Measurements from ENCODE around the gene COL6A3.
A peak's percentile ranks its signal among the peaks of the same experiment; 100 is the strongest.
"Not testable (repeated sequence)": the region's sequence is repeated elsewhere in the genome, so short reads cannot be mapped to it uniquely, and the experiment has no call there.

COL6A3 gene

GRCh38 chr2:237307474-237307873, 106.5 kb downstream of the COL6A3 start:
- DNase-seq, result no peak
- no peaks in the 10 kb centered on the region for H3K27me3 ChIP-seq (replicated peaks)
- H3K4me3 ChIP-seq (ENCODE audit: low read depth, low read length), result no peak overlapping the region
- in situ Hi-C loops (cut with HindIII; ENCODE audit: low pct_ligation_motif_present, low sequenced_read_pairs), result no loop called here
- no peaks in the 10 kb centered on the region for H3K36me3 ChIP-seq (replicated peaks)
- peak; percentile 16 for TF ChIP-seq CTCF (IDR thresholded peaks at IDR 0.05; ENCODE audit: low read depth, low read length, missing control alignments)
- H3K27ac ChIP-seq, result no peak overlapping the region

GRCh38 chr2:237306787-237307170, 107.2 kb downstream of the COL6A3 start:
- H3K27me3 ChIP-seq (replicated peaks), result no peaks in the 10 kb centered on the region
- H3K36me3 ChIP-seq (replicated peaks), result no peaks in the 10 kb centered on the region
- TF ChIP-seq CTCF (IDR thresholded peaks at IDR 0.05; ENCODE audit: low read depth, low read length, missing control alignments), result no peak
- no peak for DNase-seq
- peak overlapping the region; percentile 46 for H3K27ac ChIP-seq
- in situ Hi-C loops (cut with HindIII; ENCODE audit: low pct_ligation_motif_present, low sequenced_read_pairs), result no loop called here
- H3K4me3 ChIP-seq (ENCODE audit: low read depth, low read length), result no peak overlapping the region

- H3K4me3 ChIP-seq (ENCODE audit: low read depth, low read length), result no peak overlapping the region
- peak overlapping the region; percentile 46 for H3K27ac ChIP-seq
- H3K36me3 ChIP-seq (replicated peaks), result no peaks in the 10 kb centered on the region
- peak; percentile 83 for DNase-seq
- no peak for TF ChIP-seq CTCF (IDR thresholded peaks at IDR 0.05; ENCODE audit: low read depth, low read length, missing control alignments)
- in situ Hi-C loops (cut with HindIII; ENCODE audit: low pct_ligation_motif_present, low sequenced_read_pairs), result no loop called here
- no peaks in the 10 kb centered on the region for H3K27me3 ChIP-seq (replicated peaks)
Measured at GRCh38 chr2:237306083-237306786, 107.7 kb downstream of the COL6A3 start.

- Histone ChIP-seq H3K4me3 (ENCODE audit: low read depth, low read length) (no peak overlapping the region), H3K36me3 (replicated peaks) (no peaks in the 10 kb centered on the region), H3K27ac (peak overlapping the region; percentile 46), H3K27me3 (replicated peaks) (no peaks in the 10 kb centered on the region)
- DNase-seq, result no peak
- TF ChIP-seq CTCF (IDR thresholded peaks at IDR 0.05; ENCODE audit: low read depth, low read length, missing control alignments), result no peak
- in situ Hi-C loops (cut with HindIII; ENCODE audit: low pct_ligation_motif_present, low sequenced_read_pairs), result no loop called here
Measured at GRCh38 chr2:237305579-237305978, 108.4 kb downstream of the COL6A3 start.

GRCh38 chr2:237304763-237305514, 109.0 kb downstream of the COL6A3 start:
- H3K4me3 ChIP-seq (ENCODE audit: low read depth, low read length), result no peak overlapping the region
- peak; percentile 49 for DNase-seq
- no peaks in the 10 kb centered on the region for H3K27me3 ChIP-seq (replicated peaks)
- no peak overlapping the region for H3K27ac ChIP-seq
- H3K36me3 ChIP-seq (replicated peaks), result no peaks in the 10 kb centered on the region
- no peak for TF ChIP-seq CTCF (IDR thresholded peaks at IDR 0.05; ENCODE audit: low read depth, low read length, missing control alignments)
- in situ Hi-C loops (cut with HindIII; ENCODE audit: low pct_ligation_motif_present, low sequenced_read_pairs), result no loop called here

GRCh38 chr2:237303244-237303643, 110.7 kb downstream of the COL6A3 start:
- H3K27ac ChIP-seq; in situ Hi-C loops (cut with HindIII; ENCODE audit: low pct_ligation_motif_present, low sequenced_read_pairs); H3K4me3 ChIP-seq (ENCODE audit: low read depth, low read length); H3K36me3 ChIP-seq (replicated peaks); DNase-seq; H3K27me3 ChIP-seq (replicated peaks): not testable (repeated sequence)

All from brain microvascular endothelial cell (primary cell).